Measurements from ENCODE around the gene OPRD1. TPM values are rescaled to one million over a fixed set of nuclear protein-coding genes. Genes with fewer than 3 reads are reported as not detected.
"Not testable (repeated sequence)": the region's sequence is repeated elsewhere in the genome, so short reads cannot be mapped to it uniquely, and the experiment has no call there.

Gene OPRD1
- not detected for total RNA-seq
- under 1 TPM; 0.18 to 0.42 (median 0.23) TPM for polyA plus RNA-seq (ENCODE audit: insufficient read length in 6 of 6)
- long read RNA-seq, donor 1 = 0 reads
- long read RNA-seq, donor 2 = 0 reads
- long read RNA-seq, donor 3 = 0 reads
- long read RNA-seq, donor 4 = 0 reads
- long read RNA-seq, donor 5 = 0 reads
- long read RNA-seq, donor 6 = 0 reads
- long read RNA-seq, donor 7 = 0 reads
- long read RNA-seq, donor 8 = 0 reads
- long read RNA-seq, donor 9 = 0 reads
- long read RNA-seq, donor 10 = 0 reads
- long read RNA-seq, donor 11, full-length matches to known transcripts = 1 of 1 reads
- long read RNA-seq, donor 11, partial matches to known transcripts = 0 of 1 reads
- long read RNA-seq, donor 11, other reads (novel, unspliced or antisense) = 0 of 1 reads
- long read RNA-seq, donor 12, full-length matches to known transcripts = 1 of 1 reads
- long read RNA-seq, donor 12, partial matches to known transcripts = 0 of 1 reads
- long read RNA-seq, donor 12, other reads (novel, unspliced or antisense) = 0 of 1 reads

DNA sequence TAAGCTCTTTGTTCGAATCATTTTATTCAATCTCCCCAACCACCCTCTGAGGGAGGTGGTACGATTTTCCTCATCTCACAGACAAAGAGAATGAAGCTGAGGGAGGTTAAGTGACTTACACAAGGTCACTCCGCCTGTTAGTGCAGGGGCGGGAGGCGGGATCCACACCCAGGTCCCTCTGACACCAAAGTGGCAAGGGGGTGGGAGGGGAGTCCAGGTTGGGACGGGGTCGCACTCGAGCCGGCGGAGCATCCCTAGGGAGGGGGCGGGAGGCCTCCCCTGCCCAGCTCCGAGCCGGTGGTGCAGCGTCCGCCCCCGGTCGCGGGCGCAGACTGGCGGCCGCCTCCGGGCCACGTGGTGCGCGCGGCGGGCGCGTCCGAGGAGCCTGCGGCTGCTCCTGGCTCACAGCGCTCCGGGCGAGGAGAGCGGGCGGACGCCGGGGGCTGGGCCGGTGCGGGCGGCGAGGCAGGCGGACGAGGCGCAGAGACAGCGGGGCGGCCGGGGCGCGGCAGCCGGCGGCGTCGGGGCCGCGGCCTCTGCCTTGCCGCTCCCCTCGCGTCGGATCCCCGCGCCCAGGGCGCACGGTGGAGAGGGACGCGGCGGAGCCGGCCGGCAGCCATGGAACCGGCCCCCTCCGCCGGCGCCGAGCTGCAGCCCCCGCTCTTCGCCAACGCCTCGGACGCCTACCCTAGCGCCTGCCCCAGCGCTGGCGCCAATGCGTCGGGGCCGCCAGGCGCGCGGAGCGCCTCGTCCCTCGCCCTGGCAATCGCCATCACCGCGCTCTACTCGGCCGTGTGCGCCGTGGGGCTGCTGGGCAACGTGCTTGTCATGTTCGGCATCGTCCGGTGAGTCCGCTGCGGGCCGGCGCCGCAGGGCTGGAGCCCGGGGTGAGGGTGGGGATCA, at the start of gene OPRD1:
OPRD1 (plus strand) TSS at position 405 of the 903 bp plus-strand sequence; CDS start at position 619, 214 bp downstream.
- no peaks in the 10 kb centered on the region for H3K36me3 ChIP-seq
- H3K27ac ChIP-seq = no peak within 1 kb of the TSS
- no peak within 1 kb of the TSS for H3K4me3 ChIP-seq
- H3K4me1 ChIP-seq = peaks cover 0 to 5% of the 10 kb centered on the region in 2 donors
- no peaks in the 10 kb centered on the region for H3K9me3 ChIP-seq
- DNase-seq (peak in 1 of 4 donors; percentile 9), ATAC-seq (no peak)
- peaks cover 40 to 90% of the 10 kb centered on the region in 2 donors for H3K27me3 ChIP-seq
- TF ChIP-seq, protein P1, sequence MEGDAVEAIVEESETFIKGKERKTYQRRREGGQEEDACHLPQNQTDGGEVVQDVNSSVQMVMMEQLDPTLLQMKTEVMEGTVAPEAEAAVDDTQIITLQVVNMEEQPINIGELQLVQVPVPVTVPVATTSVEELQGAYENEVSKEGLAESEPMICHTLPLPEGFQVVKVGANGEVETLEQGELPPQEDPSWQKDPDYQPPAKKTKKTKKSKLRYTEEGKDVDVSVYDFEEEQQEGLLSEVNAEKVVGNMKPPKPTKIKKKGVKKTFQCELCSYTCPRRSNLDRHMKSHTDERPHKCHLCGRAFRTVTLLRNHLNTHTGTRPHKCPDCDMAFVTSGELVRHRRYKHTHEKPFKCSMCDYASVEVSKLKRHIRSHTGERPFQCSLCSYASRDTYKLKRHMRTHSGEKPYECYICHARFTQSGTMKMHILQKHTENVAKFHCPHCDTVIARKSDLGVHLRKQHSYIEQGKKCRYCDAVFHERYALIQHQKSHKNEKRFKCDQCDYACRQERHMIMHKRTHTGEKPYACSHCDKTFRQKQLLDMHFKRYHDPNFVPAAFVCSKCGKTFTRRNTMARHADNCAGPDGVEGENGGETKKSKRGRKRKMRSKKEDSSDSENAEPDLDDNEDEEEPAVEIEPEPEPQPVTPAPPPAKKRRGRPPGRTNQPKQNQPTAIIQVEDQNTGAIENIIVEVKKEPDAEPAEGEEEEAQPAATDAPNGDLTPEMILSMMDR (IDR thresholded peaks at IDR 0.05) = no peak
- intact Hi-C loops (cut with DNase I) = no loop called here

DNA sequence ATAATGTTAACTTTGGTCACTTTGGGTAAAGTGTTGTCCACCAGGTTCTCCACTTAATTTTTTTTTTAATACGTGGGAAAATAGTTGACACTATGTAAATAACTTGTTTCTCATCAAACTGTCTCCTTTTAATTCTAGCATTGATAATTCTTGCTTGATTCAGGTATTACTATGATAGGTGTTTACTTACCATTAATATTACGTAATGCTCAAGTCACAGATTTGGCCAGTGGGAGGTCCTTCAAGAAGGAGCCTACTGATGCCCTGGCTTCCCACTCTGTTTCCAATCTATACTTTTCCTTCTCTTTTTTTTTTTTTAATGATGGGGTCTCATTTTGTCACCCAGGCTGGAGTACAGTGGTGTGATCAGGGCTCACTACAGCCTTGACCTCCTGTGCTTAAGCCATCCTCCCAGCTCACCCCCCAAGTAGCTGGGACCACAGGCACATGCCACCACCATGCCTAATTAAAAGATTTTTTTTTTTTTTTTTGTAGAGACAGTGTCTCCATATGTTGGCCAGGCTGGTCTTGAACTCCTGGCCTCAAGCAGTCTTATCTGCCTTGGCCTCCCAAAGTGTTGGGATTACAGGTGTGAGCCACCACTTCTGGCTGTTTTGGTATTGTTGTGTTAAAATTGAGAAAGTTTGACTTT, 45.3 kb upstream of the OPRD1 start:
- no peak overlapping the region for H3K4me3 ChIP-seq
- intact Hi-C loops (cut with DNase I) = no loop called here
- H3K27me3 ChIP-seq = no peaks in the 10 kb centered on the region
- H3K4me1 ChIP-seq = peaks cover 0 to 19% of the 10 kb centered on the region in 2 donors
- ATAC-seq = no peak
- TF ChIP-seq, protein P1 (IDR thresholded peaks at IDR 0.05) = no peak
- no peak overlapping the region for H3K27ac ChIP-seq
- H3K36me3 ChIP-seq = peaks cover 0 to 46% of the 10 kb centered on the region in 2 donors
- DNase-seq = no peak
- no peaks in the 10 kb centered on the region for H3K9me3 ChIP-seq

DNA sequence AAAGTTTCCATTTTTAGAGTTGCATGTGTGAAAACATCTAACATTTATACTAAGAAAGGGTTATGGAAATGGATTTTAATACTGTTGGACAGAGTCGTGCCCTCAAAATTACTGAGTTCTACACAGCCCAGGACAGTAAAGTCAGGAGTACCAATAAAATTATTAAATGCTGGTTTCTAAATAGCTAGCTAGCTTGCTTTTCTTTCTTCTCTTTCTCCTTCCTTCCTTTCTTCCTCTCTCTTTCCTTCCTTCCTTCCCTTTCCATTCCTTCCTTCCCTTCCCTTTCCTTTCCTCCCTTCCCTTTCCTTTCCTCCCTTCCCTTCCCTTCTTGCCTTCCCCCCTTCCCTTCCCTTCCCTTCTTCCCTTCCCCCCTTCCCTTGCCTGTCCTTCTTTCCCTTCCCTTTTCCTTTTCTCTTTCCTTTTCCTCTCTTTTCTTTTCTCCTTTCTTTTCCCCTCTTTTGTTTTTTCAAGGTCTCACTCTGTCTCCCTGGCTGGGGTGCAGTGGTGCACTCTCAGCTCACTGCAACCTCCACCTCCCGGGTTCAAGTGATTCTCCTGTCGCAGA, 41.3 kb upstream of the OPRD1 start:
- intact Hi-C loops (cut with DNase I) = no loop called here
- Histone ChIP-seq H3K27ac (no peak overlapping the region), H3K4me3 (no peak overlapping the region), H3K36me3 (peaks cover 0 to 41% of the 10 kb centered on the region in 2 donors), H3K4me1 (peaks cover 6 to 13% of the 10 kb centered on the region in 2 donors), H3K27me3 (no peaks in the 10 kb centered on the region), H3K9me3 (no peaks in the 10 kb centered on the region)
- ATAC-seq = no peak
- TF ChIP-seq, protein P1 (IDR thresholded peaks at IDR 0.05) = no peak
- no peak for DNase-seq

DNA sequence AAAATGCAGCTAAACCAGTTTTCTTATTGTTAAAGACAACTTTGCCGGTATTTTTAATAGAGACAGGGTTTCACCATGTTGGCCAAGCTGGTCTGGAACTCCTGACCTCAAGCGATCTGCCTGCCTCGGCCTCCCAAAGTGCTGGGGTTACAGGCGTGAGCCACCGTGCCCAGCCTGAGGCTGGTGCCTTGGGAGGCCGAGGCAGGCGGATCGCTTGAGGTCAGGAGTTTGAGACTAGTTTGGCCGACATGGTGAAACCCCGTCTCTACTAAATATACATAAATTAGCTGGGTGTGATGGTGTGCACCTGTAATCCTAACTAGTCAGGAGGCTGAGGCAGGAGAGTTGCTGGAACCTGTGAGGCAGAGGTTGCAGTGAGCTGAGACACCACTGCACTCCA, 40.0 kb upstream of the OPRD1 start:
- H3K9me3 ChIP-seq; H3K27ac ChIP-seq; H3K4me3 ChIP-seq; H3K27me3 ChIP-seq; ATAC-seq; DNase-seq; intact Hi-C loops (cut with DNase I): not testable (repeated sequence)
- peaks cover 6 to 13% of the 10 kb centered on the region in 2 donors for H3K4me1 ChIP-seq
- H3K36me3 ChIP-seq = peaks cover 0 to 41% of the 10 kb centered on the region in 2 donors

DNA sequence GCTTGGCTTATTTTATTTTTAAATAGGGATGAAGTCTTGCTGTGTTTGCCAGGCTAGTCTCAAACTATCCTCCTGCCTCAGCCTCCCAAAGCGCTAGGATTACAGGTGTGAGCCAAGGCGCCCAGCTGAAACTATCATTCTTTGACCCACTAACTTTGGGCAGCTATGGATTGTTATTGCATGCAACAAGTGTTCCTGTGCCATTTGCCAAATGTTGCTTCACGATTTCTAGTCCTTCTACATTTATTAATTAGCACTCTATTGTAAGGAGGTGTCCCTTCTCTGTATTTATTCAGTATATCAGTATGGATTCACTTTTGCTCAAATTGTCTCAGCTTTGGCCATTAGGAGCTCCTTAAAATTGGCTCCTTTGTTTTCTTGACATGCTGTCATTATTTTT, 38.9 kb upstream of the OPRD1 start:
- TF ChIP-seq, protein P1 (IDR thresholded peaks at IDR 0.05) = no peak
- Histone ChIP-seq H3K9me3 (no peaks in the 10 kb centered on the region), H3K27me3 (no peaks in the 10 kb centered on the region), H3K4me1 (peaks cover 6 to 13% of the 10 kb centered on the region in 2 donors), H3K27ac (no peak overlapping the region), H3K36me3 (peaks cover 0 to 37% of the 10 kb centered on the region in 2 donors), H3K4me3 (no peak overlapping the region)
- ATAC-seq (no peak), DNase-seq (no peak)
- intact Hi-C loops (cut with DNase I) = no loop called here

All from left lung (tissue), 14 donors.